K562 (cell line): ENCODE data around the gene PPP6R1. TPM values are rescaled to one million over a fixed set of nuclear protein-coding genes. Genes with fewer than 3 reads are reported as not detected.

Experiments
- FIP1L1 ChIP-seq: fragments of 200-400 bp; formaldehyde crosslinking; IDR thresholded peaks from 2 replicates; pipeline ENCODE4 v1.6.1; 2018; ENCODE audit warnings: mild to moderate bottlenecking, low read depth, low read length; ENCODE audit not compliant: poor library complexity, severe bottlenecking
- GABPB1 ChIP-seq: sonication (generic); formaldehyde crosslinking; IDR thresholded peaks from 2 replicates; pipeline ENCODE4 v1.8.0; 2022; ENCODE audit warnings: mild to moderate bottlenecking, missing genetic modification reagents
- HNRNPUL1 ChIP-seq: fragments of 200-400 bp; formaldehyde crosslinking; IDR thresholded peaks from 2 replicates; pipeline ENCODE4 v1.6.1; 2017; ENCODE audit warnings: low read length
- KLF10 ChIP-seq: fragments of 250-450 bp; sonication (Bioruptor Pico); IDR thresholded peaks from 2 replicates; pipeline ENCODE4 v1.6.1; 2021; ENCODE audit warnings: matching md5 sums
- LCOR ChIP-seq: sonication (generic); formaldehyde crosslinking; IDR thresholded peaks from 2 replicates; pipeline ENCODE4 v1.8.0; 2022; ENCODE audit warnings: mild to moderate bottlenecking, missing genetic modification reagents
- MAFK ChIP-seq: IDR thresholded peaks from 2 replicates; pipeline ENCODE4 v1.6.1; 2011; ENCODE audit warnings: low read length, improper control_type of control experiment
- NEUROD1 ChIP-seq: fragments of 150-350 bp; IDR thresholded peaks from 2 replicates; pipeline ENCODE4 v1.6.1; 2014; ENCODE audit warnings: borderline replicate concordance, low read length, low read depth; ENCODE audit not compliant: partially characterized antibody
- SAFB2 ChIP-seq: fragments of 200-400 bp; formaldehyde crosslinking; IDR thresholded peaks from 2 replicates; pipeline ENCODE4 v1.6.1; 2018; ENCODE audit warnings: borderline replicate concordance, low read length, low read depth, moderate library complexity; ENCODE audit not compliant: severe bottlenecking
- SMAD1 ChIP-seq: fragments of 150-350 bp; IDR thresholded peaks from 2 replicates; pipeline ENCODE4 v1.6.1; 2014; ENCODE audit warnings: low read length, low read depth; ENCODE audit not compliant: partially characterized antibody
- SMC3 ChIP-seq: conservative IDR thresholded peaks from 2 replicates; pipeline ENCODE4 v1.6.1; 2011; ENCODE audit warnings: low read depth, low read length, improper control_type of control experiment; ENCODE audit not compliant: insufficient read depth
- XRCC5 ChIP-seq: fragments of 200-400 bp; formaldehyde crosslinking; IDR thresholded peaks from 2 replicates; pipeline ENCODE4 v1.6.1; 2017; ENCODE audit warnings: low read depth, mild to moderate bottlenecking, low read length
- ZHX1 ChIP-seq: fragments of 150-350 bp; conservative IDR thresholded peaks from 2 replicates; pipeline ENCODE4 v1.6.1; 2014; ENCODE audit warnings: low read length
- polyA plus RNA-seq, 8 experiments: library from polyadenylated mRNA; depleted of rRNA in 4 of 8; stranded (reverse) in 5 of 8; unstranded in 3 of 8; fragments of >200 nt; fragmentation: Nextera tagmentation in 2 of 8; fragmentation: Illumina TruSeq in 1 of 8; extraction: Ambion mirVana in 2 of 8; extraction: Trizol in 1 of 8; gene quantifications; 2 replicates each; pipeline versions ENCODE4 v1.2.1 to v1.2.3, GENCODE V29; 2011 to 2014; ENCODE audit warnings: inconsistent platforms in 1 of 8, missing spikeins in 1 of 8
- total RNA-seq, 7 experiments: library from RNA; depleted of rRNA in 6 of 7; stranded (reverse); fragments of >200 nt in 6 of 7; fragmentation: Illumina TruSeq in 2 of 7; extraction: Trizol in 2 of 7; gene quantifications; 2 replicates each; pipeline versions ENCODE4 v1.2.1 to v1.2.3, GENCODE V29; 2011 to 2021; ENCODE audit warnings: low replicate concordance in 1 of 7
- TF ChIP-seq, protein P1 (sequence below): sonication (generic); formaldehyde crosslinking; IDR thresholded peaks from 2 replicates; pipeline ENCODE4 v1.8.0; 2023; ENCODE audit warnings: missing genetic modification reagents, mild to moderate bottlenecking, borderline replicate concordance
- TF ChIP-seq, protein P2 (sequence below), 3 experiments: fragments of 200-800 bp in 1 of 3; fragments of 250-450 bp in 1 of 3; fragments of 450-650 bp in 1 of 3; sonication (Bioruptor Pico) in 1 of 3; sonication (Bioruptor generic) in 1 of 3; formaldehyde crosslinking in 1 of 3; IDR thresholded peaks; 2 replicates each; pipeline versions ENCODE4 v1.6.1 to v1.8.0; 2016 to 2022; ENCODE audit warnings: mild to moderate bottlenecking in 2 of 3, missing genetic modification characterization in 2 of 3, missing compliant biosample characterization in 1 of 3, moderate library complexity in 1 of 3

Gene PPP6R1
- total and polyA plus RNA-seq, 9 of the 15 experiments (the other 6 are each of a cell fraction or from before 2014, with no cell fraction given) = 0.48 to 135 (median 37.2) TPM

GRCh38 chr19:55258828-55259539 is at the start of gene PPP6R1 (continued):
- TF ChIP-seq, protein P1, sequence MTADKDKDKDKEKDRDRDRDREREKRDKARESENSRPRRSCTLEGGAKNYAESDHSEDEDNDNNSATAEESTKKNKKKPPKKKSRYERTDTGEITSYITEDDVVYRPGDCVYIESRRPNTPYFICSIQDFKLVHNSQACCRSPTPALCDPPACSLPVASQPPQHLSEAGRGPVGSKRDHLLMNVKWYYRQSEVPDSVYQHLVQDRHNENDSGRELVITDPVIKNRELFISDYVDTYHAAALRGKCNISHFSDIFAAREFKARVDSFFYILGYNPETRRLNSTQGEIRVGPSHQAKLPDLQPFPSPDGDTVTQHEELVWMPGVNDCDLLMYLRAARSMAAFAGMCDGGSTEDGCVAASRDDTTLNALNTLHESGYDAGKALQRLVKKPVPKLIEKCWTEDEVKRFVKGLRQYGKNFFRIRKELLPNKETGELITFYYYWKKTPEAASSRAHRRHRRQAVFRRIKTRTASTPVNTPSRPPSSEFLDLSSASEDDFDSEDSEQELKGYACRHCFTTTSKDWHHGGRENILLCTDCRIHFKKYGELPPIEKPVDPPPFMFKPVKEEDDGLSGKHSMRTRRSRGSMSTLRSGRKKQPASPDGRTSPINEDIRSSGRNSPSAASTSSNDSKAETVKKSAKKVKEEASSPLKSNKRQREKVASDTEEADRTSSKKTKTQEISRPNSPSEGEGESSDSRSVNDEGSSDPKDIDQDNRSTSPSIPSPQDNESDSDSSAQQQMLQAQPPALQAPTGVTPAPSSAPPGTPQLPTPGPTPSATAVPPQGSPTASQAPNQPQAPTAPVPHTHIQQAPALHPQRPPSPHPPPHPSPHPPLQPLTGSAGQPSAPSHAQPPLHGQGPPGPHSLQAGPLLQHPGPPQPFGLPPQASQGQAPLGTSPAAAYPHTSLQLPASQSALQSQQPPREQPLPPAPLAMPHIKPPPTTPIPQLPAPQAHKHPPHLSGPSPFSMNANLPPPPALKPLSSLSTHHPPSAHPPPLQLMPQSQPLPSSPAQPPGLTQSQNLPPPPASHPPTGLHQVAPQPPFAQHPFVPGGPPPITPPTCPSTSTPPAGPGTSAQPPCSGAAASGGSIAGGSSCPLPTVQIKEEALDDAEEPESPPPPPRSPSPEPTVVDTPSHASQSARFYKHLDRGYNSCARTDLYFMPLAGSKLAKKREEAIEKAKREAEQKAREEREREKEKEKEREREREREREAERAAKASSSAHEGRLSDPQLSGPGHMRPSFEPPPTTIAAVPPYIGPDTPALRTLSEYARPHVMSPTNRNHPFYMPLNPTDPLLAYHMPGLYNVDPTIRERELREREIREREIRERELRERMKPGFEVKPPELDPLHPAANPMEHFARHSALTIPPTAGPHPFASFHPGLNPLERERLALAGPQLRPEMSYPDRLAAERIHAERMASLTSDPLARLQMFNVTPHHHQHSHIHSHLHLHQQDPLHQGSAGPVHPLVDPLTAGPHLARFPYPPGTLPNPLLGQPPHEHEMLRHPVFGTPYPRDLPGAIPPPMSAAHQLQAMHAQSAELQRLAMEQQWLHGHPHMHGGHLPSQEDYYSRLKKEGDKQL (CRISPR knock-in tag) = no peak; the same call in 1 of the 2 replicates
- TF ChIP-seq SMAD1 (peak; percentile 64), KLF10 (CRISPR knock-in tag) (no peak), HNRNPUL1 (no peak), ZHX1 (peak; percentile 82; the same call in 1 of the 2 replicates), XRCC5 (peak; percentile 100), SMC3 (peak; percentile 68), LCOR (CRISPR knock-in tag) (peak; percentile 99), NEUROD1 (peak; percentile 100), SAFB2 (no peak), FIP1L1 (peak; percentile 91), GABPB1 (peak; percentile 88; the same call in 1 of the 2 replicates), MAFK (peak; percentile 40; the same call in 1 of the 2 replicates)
- TF ChIP-seq, protein P2, sequence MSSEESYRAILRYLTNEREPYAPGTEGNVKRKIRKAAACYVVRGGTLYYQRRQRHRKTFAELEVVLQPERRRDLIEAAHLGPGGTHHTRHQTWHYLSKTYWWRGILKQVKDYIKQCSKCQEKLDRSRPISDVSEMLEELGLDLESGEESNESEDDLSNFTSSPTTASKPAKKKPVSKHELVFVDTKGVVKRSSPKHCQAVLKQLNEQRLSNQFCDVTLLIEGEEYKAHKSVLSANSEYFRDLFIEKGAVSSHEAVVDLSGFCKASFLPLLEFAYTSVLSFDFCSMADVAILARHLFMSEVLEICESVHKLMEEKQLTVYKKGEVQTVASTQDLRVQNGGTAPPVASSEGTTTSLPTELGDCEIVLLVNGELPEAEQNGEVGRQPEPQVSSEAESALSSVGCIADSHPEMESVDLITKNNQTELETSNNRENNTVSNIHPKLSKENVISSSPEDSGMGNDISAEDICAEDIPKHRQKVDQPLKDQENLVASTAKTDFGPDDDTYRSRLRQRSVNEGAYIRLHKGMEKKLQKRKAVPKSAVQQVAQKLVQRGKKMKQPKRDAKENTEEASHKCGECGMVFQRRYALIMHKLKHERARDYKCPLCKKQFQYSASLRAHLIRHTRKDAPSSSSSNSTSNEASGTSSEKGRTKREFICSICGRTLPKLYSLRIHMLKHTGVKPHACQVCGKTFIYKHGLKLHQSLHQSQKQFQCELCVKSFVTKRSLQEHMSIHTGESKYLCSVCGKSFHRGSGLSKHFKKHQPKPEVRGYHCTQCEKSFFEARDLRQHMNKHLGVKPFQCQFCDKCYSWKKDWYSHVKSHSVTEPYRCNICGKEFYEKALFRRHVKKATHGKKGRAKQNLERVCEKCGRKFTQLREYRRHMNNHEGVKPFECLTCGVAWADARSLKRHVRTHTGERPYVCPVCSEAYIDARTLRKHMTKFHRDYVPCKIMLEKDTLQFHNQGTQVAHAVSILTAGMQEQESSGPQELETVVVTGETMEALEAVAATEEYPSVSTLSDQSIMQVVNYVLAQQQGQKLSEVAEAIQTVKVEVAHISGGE (CRISPR knock-in tag; IDR thresholded peaks at IDR 0.05) = peak in 1 of 3 experiments; percentile 84; a peak in 2 of 6 replicates
